HEK293 (cell line): ENCODE data around the gene GPSM1.

Experiments used
- ZNF140 ChIP-seq: fragments of 450-650 bp; formaldehyde crosslinking; IDR thresholded peaks from 2 replicates; pipeline ENCODE4 v1.5.1; 2016; ENCODE audit warnings: missing biosample characterization, missing genetic modification characterization
- ZNF350 ChIP-seq: fragments of 450-650 bp; formaldehyde crosslinking; IDR thresholded peaks from 2 replicates; pipeline ENCODE4 v1.5.0; 2017; ENCODE audit warnings: missing biosample characterization, mild to moderate bottlenecking, missing genetic modification characterization
- TF ChIP-seq, protein P1 (sequence below): fragments of 450-650 bp; formaldehyde crosslinking; IDR thresholded peaks from 2 replicates; pipeline ENCODE4 v1.5.1; 2016; ENCODE audit warnings: missing biosample characterization, missing genetic modification characterization
- TF ChIP-seq, protein P2 (sequence below): fragments of 450-650 bp; formaldehyde crosslinking; IDR thresholded peaks from 2 replicates; pipeline ENCODE4 v1.5.1; 2016; ENCODE audit warnings: missing biosample characterization, missing genetic modification characterization

- TF ChIP-seq ZNF350 (tag by site-specific recombination) (no peak), ZNF140 (tag by site-specific recombination) (no peak)
- TF ChIP-seq, protein P1, sequence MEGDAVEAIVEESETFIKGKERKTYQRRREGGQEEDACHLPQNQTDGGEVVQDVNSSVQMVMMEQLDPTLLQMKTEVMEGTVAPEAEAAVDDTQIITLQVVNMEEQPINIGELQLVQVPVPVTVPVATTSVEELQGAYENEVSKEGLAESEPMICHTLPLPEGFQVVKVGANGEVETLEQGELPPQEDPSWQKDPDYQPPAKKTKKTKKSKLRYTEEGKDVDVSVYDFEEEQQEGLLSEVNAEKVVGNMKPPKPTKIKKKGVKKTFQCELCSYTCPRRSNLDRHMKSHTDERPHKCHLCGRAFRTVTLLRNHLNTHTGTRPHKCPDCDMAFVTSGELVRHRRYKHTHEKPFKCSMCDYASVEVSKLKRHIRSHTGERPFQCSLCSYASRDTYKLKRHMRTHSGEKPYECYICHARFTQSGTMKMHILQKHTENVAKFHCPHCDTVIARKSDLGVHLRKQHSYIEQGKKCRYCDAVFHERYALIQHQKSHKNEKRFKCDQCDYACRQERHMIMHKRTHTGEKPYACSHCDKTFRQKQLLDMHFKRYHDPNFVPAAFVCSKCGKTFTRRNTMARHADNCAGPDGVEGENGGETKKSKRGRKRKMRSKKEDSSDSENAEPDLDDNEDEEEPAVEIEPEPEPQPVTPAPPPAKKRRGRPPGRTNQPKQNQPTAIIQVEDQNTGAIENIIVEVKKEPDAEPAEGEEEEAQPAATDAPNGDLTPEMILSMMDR = no peak
- TF ChIP-seq, protein P2, sequence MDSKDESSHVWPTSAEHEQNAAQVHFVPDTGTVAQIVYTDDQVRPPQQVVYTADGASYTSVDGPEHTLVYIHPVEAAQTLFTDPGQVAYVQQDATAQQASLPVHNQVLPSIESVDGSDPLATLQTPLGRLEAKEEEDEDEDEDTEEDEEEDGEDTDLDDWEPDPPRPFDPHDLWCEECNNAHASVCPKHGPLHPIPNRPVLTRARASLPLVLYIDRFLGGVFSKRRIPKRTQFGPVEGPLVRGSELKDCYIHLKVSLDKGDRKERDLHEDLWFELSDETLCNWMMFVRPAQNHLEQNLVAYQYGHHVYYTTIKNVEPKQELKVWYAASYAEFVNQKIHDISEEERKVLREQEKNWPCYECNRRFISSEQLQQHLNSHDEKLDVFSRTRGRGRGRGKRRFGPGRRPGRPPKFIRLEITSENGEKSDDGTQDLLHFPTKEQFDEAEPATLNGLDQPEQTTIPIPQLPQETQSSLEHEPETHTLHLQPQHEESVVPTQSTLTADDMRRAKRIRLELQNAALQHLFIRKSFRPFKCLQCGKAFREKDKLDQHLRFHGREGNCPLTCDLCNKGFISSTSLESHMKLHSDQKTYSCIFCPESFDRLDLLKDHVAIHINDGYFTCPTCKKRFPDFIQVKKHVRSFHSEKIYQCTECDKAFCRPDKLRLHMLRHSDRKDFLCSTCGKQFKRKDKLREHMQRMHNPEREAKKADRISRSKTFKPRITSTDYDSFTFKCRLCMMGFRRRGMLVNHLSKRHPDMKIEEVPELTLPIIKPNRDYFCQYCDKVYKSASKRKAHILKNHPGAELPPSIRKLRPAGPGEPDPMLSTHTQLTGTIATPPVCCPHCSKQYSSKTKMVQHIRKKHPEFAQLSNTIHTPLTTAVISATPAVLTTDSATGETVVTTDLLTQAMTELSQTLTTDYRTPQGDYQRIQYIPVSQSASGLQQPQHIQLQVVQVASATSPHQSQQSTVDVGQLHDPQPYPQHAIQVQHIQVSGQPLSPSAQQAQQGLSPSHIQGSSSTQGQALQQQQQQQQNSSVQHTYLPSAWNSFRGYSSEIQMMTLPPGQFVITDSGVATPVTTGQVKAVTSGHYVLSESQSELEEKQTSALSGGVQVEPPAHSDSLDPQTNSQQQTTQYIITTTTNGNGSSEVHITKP (tag by site-specific recombination) = no peak
Measured at GRCh38 chr9:136318776-136319241, 8.5 kb upstream of the GPSM1 start.
